ENCODE data around the gene PRKCE.

The PRKCE gene

DNA sequence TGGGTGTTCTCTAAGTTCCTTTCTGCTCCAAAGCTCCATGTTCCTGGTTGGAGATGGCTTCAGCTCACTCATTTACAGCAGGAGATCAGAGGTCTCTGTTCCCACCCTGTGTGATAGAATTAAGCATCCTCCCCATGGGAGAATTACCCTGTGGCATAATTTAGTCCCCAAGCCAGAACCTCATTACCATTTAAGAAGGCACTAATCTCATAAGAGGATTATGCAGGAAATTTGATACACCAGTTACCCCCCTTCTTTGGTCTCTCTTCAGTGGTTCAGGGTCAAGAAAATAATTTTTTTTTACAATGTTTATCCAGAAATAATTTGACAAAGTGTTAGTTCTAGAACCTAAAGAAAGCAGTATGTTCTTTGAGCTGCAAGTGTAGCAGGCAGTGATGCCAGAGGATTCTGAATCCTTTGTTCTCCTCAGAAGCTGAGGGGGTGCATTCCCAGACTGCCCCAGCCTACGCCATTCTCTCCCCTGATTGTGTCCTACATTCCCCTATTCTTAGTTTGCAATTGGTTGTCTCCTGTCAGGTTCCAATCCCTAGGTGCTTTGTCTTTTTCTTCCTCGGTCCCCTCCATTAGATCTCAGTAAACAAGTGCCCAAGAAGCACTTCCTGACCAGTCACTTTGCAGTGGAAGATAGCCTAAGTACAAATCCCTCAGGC, 163.6 kb downstream of the PRKCE start:
- no peak for DNase-seq

DNA sequence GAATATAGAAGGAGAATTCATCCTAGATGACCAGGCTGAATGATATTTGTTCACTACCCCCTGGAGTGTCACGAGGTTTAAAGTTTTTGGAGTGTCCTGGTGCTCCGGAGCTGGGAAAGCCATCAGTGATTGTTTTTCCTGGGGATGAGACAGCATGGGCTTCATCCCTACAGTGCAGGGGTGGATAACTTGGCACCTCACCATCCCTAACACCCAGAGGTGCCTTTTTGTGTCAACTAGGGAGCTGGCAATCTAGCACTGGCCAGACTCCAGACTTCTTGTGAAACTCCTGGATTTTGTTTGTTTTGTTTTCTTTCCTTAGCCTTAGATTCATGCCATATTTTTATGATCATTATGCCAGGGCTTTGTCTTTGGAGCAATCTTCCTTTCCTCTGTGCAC, 164.8 kb downstream of the PRKCE start:
- no peak for DNase-seq

DNA sequence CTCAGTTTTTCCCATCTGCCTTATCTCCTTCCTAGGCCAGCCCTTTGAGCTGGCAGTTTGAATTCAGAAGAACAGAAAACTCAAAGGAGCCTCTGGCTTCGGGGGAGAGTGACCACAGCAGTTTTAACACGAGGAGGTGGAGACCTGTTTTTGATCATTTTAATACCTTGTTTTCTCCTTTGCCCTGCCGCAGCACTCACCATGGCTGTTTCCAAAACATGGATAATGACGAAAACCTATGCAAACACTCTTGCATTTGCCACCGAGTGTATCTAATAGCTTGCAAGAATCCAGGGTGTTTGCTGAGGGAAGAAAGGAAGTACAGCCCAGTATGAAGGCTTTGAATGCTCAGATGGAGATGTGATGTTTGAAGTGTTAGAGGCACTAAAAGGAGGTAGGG, 167.1 kb downstream of the PRKCE start:
- no peak for DNase-seq

DNA sequence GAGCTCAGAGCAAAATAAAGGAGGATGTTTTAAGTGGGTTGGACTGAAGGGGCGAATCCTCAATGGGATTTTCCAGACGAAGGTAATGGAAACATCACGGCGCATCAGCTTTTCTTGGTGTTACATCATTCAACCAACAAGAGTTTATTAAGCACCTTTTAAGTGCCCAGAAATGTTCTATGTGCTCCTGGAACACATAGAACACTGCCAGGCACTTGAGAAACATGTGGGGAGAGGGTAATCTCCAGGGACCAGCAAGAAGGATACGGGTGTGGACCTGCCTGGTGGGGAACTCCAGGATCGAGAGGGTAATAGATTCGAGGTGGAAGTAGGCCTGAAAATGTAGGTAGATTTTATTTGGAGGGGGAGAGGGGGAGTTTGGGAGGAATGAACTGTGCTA, 168.6 kb downstream of the PRKCE start:
- no peak for DNase-seq

DNA sequence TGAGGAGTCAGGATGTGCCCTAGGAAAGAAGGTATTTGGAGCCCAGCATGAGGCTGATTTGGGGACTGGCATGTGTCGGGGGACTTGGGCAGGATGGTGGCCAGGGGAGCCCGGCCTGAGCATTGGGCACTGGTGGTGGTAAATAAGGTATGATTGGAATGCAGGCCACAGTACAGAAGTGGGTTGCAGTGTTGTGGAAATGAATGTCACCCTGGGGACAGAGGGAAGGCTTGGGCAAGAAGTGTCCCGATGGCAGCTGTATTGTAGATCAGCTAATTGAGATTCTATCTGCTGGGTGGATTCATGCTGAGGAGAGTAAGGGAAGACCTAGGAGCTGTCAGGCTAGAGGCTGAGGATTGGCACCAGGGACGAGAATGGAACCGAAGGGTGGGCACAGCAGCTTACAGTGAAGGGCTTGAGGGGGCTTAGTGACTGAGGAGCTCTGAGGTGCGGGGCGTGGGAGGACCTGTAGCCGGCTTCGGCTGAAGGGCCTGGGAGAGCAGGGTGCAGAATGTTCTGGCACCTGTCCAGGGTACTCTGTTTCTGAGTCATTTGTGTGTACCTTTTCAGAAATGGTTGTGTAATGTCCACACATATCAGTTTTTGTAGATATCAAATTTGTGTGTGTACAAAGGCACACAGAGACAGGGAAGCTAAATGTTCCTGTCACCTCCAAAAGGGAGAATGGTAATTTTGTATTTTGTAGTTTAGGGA, 170.2 kb downstream of the PRKCE start:
- DNase-seq = no peak

DNA sequence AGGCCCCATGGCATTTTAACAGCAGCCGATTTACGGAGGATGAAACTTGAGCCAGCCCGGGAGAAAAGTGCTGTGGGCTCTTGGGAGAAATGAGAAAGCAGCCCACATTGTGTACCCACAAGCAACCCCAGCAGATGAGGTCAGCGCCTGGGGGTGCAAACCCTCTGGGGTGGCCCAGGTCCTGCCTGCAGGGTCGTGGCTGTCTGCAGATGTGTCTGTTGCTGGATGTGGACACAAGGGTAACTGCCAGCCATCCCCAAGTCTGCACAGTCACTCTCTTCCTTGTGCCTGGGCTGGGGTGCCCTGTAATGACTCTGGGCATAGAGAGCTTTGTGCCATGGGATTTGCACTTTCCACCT, 170.8 kb downstream of the PRKCE start:
- DNase-seq = no peak

DNA sequence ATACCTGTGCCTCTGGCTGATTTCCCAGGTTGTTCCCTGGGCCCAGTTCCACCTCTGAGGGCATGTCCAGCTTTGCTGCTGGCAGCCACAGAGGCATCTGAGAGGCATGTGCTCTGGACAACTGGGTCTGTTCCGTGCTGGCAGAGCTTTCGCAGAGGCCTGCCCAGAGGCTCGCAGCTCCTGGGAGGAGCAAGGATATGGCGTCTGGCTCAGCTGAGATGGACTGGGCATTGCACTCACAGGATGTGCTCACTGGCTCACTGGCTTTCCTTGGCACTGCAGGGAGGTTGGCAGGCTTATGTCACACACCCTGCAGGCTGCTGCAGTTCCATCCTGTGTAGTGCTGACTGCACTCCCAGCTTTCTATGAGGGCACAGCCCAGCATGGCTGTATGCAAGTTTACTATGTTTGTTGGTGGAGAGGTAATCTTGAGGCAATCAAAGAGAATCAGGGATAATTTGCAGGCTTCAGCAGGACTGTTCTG, 172.3 kb downstream of the PRKCE start:
- DNase-seq = no peak

DNA sequence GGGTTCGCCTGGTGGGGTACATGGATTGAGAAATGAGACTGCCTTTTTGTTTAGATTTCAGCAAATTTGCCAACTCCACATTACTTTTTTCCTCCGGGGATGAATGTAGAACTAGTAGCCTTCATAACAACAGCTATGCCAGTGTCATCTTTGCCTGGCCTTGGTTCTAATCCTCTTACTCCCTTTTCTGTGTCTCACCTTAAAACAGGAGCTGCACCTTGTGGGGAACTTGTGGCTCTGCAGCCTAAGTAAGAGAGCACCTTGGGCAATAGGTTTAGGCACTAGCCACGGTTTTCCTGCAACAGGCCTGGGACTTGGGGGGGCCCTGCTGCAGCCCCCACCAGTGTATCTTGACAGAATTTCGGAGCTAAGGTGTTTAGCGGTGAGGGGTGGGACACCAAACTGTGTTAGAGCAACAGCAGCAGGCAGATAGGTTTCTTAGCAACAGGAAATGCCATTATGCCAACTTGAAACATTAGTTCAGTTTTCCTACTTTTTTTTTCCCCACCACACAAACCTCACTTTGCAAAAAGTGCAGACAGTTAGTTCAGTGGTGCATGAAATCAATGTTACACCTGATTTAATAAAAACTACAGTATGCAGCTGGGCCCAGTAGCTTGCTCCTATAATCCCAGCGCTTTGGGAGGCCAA, 173.7 kb downstream of the PRKCE start:
- DNase-seq = no peak

DNA sequence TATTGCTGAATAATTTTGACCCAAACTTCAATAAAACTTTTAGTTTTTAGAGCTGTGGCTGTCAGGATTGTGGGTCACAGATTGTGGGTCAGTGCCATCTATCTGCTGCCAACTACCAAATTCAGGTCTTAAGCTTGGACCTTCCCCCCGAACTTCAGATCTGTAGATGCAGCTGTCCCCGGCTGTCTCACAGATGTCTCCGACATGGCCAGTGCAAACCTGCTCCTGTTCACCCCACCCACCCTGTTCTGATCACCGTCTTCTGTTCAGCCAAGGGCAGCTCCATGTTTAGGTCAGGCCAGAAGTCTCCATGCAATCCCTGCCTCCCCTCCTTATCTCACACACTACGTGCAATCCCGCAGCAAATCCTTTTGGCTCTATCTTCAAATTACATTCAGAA, 175.0 kb downstream of the PRKCE start:
- DNase-seq = no peak

DNA sequence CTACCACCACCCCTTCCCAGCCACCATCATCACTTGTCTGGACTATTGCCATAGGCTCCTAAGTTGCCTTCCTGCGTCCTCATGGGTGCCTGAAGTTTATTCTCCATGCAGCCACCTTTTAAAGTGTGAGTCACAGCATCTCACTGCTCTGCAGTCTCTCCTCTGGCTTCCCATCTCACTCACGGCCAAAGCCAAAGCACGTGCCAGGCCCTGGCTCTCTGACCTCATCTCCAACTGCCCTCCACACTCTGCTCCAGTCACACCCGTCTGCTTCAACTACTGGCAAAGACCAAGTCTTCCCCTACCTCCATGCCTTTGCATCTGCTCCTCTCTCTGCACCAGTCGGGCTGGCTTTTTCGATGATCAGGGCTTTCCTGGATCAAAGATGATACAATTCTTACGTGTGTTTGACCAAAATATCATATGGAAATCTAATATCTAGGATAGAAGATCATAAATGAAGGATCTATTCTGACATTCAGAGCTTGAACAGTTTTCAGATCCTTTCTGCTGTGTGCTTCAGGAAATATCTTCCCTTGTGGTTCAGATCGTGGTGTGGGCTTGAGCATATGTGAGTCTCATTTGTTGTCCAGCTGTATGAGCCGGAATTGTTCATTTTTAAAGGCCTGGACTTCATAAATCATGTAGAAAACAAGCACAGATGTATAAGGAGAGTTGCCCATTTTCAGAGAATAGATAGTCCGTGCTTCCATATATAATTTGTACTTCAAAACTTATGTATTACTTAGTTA, 175.6 kb downstream of the PRKCE start:
- DNase-seq = no peak

DNA sequence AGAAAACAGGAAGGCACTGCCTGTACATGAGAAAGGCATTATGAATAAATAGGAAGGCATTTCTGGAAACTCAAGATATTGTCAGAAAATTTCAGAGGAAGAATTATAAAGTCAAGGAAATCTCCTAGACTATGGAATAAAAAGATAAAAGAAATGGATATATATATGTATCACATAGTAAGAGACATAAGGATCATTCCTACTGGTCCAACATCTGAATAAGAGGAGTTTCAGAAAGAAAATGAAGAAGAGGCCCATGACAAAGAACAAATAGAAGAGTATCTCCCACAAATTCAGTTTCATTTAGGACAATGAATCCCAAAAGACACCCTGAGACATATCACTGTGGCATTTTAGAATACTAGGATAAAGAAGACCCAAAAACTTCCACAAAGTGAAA, 178.8 kb downstream of the PRKCE start:
- no peak for DNase-seq

DNA sequence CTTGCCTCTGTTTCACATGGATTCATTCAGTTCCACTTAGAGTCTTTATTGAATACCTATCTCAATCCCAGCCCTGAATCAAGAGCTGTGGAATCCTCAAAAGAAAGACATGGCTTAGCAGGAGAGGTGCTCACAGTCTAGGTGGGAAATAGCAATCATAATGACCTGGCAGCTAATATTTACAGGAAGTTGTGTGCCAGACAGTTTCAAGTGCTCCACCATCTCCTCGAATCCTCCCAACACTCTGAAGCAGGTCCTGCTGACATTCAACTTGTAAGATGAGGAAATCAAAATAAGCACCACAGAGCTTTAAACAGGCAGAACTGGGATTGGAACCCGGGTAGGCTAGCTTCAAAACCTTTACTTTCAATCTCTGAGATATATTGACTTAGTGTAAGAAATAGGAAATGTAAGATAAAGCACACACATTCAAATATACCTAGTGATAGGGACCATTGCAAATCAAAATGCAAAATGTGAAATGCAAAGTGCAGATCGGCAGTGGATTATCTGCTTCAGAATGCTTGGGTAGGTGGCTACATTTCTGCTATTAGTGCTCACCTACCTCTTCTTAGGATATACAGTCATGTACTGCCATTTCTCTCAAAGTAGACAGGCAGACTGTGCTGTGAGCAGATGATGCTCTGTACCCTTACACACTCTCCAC, 182.0 kb downstream of the PRKCE start:
- peak; percentile 34 for DNase-seq

DNA sequence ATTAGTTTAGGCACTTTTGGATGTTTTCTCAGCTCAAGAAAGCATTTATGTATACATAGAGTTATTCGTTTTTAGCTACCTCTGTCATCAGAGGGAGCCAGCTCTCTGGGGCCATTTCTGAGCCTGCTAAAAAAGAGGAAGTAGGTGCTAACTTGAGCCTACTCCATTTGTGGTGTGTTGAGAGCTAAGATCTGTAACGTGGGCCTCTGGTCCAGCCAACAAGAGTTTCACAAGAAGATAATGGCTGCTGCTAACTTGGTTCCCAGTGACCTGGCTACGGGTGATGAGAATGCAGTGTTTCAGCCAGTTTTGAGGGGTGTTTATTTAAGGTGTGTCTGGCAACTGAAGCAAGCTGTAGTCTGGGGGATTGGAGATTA, 182.5 kb downstream of the PRKCE start:
- peak; percentile 86 for DNase-seq

DNA sequence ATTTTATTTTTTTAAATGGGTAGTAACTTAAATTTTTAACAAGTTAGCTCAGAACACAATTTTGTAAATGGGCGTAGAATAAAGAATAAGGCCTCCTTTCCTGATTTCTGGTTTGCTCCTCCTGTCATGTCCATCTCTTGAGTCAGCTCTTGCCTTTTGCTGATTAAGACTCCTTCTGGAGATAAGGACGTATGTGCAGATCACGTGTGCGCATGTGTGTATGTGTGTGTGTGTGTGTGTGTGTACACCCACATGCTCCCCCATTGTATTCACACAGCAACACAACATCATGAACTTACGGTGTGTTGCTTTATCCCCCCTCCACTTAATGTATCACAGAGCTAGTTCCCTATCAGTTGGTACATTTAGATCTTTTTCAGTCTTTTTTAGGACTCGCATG, 182.9 kb downstream of the PRKCE start:
- no peak for DNase-seq

DNA sequence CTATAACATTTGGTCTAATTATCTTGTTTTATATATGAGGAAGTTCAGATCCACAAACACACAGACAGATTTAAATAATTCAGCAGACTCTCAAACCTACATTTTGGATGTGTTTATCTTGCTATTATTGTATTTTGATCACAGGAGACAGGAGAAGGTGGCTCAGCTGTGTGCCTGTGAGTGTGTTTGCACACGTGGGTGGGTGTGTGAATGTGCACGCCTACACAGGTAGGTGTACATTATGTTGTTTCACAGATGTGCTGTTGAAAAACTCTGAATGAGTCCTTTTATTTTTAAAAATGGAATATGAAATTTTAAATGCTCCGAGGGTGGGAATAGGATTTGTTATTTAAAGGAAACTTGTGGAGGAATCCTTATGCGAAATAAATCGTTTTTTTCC, 183.4 kb downstream of the PRKCE start:
- DNase-seq = no peak

DNA sequence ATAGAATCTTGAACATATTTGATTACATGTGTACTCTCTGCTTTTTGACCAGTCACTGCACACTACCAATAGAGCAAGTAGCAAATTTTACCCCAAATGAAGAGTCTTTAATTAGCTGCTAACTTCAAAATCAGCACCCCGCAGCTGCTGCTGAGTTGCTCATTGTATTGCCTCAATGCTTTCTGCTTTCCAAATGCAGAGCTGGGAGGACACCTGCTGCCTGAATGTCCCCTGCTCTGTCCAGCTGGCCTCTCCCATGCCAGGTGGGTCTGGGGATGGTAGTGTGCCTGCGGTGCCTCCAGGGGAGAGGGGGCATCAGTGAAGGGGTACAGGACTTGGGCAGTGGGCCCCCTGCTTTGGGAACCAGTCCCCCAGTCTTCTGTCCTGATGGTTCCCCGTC, 184.8 kb downstream of the PRKCE start:
- peak; percentile 52 for DNase-seq

DNA sequence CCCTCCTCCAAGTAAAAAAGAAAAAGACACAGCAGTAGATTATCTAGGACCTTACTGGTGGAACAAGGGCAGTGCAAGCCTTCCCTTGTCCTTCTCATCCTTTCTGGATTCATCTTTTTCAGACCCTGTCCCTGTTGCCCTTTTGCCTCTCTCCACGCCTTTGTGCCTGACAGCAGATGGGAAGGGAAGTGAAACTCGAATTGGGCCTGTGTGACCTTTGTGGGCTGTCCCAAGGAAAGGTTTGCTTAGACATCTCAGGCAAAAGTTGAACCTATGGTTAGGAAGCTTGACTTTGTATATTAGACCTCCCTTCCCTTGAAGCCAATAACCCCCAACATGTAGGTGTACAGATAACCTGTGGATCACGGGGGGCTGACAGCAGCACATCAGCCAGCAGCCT, 185.3 kb downstream of the PRKCE start:
- DNase-seq = peak; percentile 82

DNA sequence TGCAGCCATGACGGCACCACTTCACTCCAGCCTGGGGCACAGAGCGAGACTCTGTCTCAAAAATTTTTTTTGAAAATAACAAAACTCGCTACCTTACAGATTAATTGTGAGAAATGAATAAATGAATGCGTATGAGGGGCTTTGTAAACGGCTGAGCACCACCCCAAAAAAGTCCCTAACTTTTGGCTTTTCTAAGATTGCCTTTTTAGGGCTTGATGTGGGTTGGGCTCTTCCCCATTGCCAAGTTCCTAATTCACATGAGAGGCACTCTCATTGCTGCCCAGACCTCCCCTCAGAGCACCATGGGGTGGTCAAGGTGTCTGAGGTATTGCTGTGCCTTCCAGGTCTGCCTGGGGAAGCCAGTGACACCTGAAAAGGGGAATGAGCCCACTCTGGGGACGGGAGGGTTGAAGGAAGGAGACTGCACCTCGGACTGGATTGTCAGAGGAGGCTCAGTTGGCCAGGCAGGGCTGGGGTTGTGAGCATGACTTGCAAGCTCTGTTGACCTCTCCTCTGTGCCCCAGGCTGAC, 186.4 kb downstream of the PRKCE start:
- DNase-seq = no peak

DNA sequence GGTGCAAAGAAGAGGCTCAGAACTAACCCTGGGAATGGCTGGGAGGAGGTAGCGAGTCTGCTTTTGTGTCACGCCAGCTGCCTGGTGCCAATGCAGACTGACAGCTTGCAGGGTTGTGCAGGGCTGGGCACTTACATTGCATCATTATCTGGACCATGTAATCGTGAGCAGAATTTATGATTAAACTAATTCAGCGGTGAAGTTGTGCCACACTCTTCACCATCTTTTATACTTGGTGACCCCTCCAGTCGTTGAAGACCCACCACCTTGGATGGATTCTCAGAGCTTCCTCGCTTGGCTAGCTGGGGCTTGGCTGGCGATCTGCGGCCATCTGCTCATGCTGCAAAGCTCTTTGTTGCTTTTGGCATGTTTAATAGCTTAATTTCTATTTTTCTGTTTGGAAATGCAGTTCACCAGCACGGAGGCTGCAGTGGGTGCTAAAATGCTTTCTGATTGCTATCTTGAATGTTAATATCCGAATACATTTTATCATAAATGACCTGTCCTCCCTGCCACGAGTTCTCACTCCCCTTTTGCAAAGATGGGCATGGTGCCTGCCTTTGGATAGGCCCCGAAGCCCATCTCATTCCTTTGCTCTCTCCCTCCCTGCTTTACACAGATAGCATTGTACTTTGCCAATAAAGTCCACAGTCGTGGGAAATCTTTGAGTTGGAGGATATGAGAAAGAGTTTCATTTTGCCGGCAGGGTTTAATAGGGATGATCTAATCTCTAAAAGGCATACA, 188.2 kb downstream of the PRKCE start:
- no peak for DNase-seq

DNA sequence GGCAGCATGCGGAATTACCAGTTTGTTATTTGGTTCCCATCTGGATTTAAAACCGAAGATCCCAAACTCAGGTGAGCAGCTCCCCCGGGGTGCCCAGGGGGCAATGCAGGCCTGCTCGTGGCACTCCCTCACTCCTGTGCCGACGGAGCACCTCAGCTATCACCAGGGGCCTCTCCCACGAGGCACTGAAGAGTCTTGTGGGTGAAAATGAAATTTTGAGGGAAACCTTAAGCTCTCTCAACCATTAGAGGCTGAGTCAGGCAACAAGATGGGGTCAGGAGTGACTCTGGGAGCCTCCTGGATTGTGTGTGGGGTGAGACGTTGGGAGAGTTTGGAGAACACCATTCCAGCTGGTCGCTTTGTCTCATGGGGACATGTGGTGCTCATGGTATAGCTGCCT, 189.0 kb downstream of the PRKCE start:
- DNase-seq = no peak

DNA sequence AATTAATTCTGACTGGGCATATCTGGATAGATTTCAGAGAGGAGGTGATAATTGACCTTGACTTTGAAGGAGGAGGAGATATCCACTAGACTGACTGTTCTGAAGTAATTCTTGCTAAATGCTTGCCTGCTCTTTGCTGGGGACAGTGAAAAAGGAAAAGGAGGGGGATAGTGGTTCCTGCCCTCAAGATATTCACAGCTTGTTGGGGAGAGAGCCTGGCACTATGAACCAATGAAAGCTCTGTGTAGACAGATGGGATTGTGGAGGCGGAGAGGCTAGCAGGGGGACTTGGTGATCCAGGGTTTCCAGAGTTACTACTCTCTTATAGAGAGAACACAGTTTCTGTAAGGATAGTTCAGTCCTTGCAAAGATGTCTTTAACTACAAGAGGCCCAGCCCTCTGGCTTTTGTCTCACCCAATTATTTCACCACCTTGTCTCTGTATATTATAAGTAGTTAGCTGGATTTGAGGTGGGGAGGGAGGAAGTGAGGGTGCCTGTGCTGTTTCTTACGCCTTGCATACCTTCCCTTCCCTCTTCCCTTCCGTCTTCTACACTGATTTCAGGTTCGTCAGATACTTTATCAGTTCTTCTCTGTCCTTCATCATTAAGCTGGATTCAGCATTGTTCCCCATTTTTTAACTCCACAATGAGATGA, 190.4 kb downstream of the PRKCE start:
- no peak for DNase-seq

DNA sequence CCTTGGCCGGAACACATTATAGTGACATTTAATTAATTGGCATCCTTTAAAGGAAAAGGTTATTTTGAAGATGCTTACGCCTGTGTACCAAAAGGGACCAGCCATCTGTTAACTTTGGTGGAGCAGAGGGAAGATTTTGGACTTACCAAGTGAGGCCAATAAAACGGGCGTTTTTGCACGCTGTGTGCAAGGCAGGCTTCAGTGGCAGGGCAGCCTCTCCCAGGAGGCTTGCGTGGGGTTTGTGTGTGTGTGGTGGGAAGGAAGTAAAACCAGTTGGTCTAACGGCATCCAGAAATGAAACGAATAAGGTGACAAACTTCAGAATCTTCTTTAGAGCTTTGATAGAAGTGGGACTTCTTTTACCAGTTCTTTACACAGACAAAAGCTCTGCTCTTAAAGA, 191.7 kb downstream of the PRKCE start:
- DNase-seq = no peak

Measured in RPMI8226 (cell line).